ENCODE measurements around the gene WDR41.
"Not testable (repeated sequence)": the region's sequence is repeated elsewhere in the genome, so short reads cannot be mapped to it uniquely, and the experiment has no call there.

- not testable (repeated sequence) for TF ChIP-seq CTCF (conservative IDR thresholded peaks at IDR 0.05); ZFX (IDR thresholded peaks at IDR 0.05)
These were observed 17.1 kb downstream of the WDR41 start for GRCh38 chr5:77475041-77475440.
